GM19455 (cell line): ENCODE data around the gene NTSR1.

ENCODE experiments used
- ATAC-seq: cut with Tn5 transposase; IDR thresholded peaks from one replicate; pipeline ENCODE4 v1.9.1; 2021; ENCODE audit not compliant: unreplicated experiment

Gene NTSR1

DNA sequence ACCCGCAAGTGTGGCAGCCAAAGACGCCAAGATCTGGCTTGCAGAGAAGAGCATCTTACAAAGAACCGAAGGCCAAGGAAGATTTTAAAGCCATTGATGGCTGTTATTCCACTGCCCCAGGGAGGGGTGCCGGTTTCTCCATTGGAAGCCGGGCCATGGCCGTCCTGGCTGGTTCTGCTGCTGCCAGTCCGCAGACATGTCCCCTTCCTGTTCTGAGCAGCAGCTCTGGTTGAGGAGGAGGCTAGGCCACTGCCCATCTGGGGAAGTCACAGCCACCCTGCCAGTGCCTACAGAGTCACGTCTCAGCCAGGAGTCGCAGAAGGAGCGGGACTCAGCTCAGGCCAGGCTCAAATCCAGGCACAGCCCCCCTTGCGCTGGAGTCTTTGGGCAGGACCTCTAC lies 45.0 kb downstream of the NTSR1 start:
- ATAC-seq, result no peak

DNA sequence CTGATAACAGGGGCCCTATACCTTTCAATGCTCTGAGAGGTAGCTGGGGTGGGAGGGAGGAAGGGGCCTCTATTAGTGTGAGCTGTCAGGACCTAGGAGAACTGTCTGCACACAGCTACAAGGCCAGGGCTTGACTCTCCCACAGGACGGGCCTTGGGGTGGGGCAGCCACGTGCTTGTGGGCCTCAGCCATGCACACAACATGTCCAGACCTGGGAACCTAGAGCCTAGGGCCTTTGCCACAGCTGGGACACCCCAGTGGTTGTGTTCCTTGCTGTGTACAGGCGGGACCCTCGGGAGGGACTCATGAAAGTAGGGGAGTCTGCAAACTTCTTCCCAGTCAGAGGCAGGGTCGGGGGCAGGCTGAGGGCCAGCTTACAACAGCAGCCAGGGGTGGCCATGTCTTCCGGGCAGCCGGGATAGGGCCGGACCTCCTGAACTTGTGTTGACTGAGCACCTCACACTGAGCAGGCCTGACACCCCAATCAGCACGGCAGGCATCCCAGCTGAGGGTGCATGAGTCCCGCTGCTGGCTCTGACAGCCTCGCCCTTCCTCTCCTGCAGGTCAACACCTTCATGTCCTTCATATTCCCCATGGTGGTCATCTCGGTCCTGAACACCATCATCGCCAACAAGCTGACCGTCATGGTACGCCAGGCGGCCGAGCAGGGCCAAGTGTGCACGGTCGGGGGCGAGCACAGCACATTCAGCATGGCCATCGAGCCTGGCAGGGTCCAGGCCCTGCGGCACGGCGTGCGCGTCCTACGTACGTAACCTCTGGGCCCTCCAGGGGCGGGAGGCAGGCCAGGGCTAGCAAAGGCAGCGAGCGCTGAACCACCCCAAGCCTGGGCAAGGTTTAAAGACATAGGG lies 45.7 kb downstream of the NTSR1 start:
- ATAC-seq, result no peak

DNA sequence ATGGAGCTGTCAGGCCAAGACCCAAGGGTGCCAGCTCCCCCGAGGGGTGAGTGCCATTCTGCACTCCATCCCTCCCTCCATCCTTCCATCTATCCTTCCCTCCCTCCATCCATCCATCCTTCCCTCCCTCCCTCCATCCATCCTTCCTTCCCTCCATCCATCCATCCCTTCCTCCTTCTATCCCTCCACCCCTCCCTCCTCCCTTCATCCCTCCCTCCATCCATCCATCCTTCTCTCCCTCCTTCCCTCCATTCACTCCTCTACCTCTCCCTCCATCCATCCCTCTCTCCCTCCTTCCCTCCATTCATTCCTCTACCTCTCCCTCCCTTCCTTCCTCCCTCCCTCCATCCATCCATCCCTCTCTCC lies 46.3 kb downstream of the NTSR1 start:
- no peak for ATAC-seq

DNA sequence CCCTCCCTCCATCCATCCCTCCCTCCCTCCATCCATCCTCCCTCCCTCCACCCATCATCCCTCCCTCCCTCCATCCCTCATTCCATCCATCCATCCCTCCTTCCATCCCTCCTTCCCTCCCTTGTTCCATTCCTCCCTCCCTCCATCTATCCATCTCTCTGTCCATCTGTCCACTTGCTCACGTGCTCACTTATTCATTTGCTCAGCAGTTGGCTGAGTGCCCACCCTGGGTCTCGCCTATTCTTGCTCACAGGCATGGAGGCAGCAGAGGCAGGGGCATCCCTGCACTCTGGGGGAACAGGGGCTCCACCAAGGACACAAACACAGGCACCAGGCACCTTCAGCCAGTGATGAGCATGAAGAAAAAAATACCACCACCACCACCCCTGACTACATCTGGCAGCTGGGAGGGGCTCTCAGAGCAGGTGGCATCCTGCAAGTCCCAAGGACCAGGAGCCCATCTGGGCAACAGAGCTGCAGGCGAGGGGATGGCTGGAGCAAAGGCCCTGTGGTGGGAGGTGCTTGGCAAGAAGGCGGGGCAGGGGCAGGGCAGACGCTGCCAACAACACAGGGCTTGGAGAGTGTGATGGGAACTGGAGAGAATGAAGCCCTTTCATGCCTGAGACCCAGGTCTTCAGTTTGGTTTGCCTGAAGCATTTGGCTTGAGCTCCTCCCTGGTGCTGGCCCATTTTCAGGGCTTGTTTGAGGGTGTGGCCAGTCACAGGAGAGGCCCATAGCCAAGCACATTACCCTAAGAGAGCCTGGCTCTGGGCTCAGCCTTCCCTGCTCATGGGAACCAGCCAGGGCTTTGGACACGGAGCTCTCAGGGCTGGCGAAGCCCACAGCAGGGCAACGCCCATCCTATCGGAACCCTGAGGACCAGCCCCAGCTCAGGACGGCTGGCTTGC lies 47.4 kb downstream of the NTSR1 start:
- no peak for ATAC-seq

DNA sequence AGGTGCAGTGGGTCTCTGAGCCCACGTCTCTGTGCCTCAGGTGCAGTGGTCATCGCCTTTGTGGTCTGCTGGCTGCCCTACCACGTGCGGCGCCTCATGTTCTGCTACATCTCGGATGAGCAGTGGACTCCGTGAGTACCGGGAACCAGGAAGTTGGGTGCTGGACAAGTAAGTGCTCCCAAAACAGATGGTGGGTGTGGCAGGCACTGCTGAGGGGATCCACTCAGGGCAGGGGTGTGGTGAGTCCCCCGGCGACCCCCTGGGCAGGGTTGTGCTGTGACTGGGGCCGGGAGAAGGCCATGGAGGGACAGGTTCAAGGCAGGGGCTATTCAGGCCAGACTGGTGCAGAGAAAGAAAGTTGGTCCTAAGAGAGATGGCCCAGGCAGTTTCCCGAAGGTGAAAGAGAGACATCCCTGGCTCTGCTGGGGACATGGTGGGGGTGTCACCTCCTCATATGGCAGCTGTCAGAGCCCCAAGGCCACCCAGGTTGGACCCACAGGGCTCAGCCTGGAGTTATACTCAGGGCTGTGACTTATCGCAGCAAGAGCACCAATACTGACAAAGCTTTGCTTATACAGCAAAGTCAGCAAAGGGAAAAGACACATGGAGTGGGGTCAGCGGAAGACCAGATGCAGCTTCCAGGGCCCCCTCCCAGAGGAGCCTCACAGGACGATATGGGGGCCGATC lies 49.7 kb downstream of the NTSR1 start:
- ATAC-seq, result no peak

DNA sequence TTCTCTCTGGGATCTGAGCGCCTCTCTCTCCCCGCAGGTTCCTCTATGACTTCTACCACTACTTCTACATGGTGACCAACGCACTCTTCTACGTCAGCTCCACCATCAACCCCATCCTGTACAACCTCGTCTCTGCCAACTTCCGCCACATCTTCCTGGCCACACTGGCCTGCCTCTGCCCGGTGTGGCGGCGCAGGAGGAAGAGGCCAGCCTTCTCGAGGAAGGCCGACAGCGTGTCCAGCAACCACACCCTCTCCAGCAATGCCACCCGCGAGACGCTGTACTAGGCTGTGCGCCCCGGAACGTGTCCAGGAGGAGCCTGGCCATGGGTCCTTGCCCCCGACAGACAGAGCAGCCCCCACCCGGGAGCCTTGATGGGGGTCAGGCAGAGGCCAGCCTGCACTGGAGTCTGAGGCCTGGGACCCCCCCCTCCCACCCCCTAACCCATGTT lies 51.4 kb downstream of the NTSR1 start:
- no peak for ATAC-seq

DNA sequence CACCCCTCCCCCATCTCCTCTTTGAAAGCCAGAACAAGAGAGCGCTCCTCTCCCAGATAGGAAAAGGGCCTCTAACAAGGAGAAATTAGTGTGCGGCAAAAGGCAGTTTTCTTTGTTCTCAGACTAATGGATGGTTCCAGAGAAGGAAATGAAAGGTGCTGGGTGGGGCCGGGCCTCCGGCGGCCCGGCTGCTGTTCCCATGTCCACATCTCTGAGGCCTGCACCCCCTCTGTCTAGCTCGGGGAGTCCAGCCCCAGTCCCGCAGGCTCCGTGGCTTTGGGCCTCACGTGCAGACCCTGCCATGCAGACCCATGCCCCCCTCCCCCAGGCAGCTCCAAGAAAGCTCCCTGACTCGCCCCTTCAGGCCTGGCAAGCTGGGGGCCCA lies 51.8 kb downstream of the NTSR1 start:
- ATAC-seq, result no peak

DNA sequence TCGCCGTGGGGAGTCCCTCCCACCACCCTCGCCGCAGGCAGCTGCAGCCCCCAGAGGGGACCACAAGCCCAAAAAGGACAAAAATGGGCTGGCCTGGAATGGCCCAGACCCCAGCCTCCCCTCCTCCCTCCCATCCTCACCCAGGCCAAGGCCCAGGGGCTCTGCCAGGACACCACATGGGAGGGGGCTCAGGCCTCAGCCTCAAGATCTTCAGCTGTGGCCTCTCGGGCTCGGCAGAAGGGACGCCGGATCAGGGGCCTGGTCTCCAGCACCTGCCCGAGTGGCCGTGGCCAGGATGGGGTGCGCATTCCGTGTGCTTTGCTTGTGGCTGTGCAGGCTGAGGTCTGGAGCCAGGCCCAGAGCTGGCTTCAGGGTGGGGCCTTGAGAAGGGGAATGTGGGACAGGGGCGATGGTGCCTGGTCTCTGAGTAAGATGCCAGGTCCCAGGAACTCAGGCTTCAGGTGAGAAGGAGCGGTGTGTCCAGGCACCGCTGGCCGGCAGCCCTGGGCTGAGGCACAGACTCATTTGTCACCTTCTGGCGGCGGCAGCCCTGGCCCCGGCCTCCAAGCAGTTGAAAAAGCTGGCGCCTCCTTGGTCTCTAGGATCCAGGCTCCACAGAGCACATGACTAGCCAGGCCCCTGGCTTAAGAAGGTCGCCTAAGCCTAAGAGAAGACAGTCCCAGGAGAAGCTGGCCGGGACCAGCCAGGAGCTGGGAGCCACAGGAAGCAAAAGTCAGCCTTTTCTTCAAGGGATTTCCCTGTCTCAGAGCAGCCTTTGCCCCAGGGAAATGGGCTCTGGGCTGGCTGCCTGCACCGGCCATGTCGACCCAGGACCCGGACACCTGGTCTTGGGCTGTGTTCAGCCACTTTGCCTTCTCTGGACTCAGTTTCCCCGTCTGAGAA lies 52.5 kb downstream of the NTSR1 start:
- ATAC-seq, result no peak

DNA sequence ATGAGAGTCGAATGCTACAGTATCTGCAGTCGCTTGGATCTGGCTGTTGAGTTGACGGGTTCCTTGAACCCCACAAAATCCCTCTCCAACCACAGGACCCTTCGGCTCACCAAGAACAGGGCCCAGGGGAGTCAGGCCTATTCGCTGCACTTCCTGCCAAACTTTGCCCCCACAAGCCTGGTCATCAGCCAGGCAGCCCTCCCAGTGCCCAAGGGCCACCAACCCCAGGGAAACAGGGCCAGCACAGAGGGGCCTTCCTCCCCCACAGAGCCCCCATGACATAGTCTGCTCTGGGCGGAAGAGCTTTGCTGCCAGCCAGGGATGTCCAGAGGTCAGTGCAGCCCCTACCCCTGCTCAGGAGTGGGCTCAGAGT lies 53.1 kb downstream of the NTSR1 start:
- no peak for ATAC-seq

DNA sequence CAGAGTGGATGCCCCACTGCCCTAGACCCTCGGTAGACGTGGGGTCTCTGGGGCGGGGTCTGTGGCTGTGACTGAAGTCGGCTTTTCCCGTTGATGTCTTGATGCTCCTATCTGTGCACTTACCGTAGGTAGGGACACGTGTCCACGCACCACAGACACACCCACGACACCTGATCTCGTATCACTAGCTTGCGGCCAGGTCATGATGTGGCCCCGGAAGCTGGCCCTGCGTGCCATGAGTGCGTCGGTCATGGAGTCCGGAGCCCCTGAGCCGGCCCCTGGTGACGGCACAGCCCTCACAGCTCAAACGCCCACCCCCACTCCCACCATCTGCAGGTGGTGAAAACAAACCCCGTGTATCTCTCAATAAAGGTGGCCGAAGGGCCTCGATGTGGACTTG lies 53.7 kb downstream of the NTSR1 start:
- ATAC-seq, result no peak

DNA sequence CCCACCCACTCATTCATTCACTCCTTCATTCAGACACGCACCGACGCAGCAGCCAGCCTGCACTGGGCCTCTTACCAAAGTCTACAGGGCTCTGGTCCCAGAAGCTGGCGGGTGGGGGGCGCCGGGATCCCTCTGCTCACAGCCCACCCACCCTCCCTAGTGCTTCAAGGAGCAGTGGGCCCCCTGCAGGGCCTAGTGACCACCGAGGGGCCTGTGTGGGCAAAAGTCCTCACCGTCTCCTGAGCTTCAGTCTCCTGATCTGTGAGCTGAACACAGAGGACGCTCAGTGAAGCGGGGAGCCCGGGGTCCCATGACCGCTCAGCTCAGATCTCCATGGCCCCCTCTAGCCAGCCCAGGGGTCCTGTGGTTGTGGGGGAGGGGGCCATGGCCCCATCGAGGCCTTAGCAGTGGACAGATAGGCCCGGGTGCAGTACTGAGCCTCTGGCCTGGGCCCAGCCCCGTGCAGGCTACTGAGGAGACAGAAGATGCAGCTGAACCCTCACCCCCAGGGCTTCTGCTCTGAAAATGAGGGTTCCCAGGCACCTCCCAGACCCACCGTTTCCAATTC lies 54.2 kb downstream of the NTSR1 start:
- no peak for ATAC-seq

DNA sequence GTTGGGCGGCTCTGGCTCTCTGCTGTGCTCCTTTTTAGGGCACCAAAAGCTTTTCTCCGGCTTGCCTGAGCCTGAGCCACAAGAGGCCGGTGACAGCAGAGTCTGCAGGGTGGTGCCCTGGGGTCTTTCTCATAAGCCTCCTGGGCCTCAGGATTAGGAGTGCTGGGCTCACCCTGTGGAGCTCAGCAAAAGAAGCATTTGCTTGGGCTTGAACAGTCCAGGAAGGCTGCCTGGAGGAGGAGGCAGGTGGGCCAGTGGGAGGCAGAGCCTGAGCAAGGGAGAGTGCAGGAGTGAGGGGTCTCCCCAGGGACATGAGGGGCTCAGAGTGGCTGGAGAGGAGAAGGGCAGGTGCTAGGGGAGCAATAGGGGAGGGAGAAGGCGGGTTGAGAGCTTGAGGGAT lies 54.8 kb downstream of the NTSR1 start:
- no peak for ATAC-seq

DNA sequence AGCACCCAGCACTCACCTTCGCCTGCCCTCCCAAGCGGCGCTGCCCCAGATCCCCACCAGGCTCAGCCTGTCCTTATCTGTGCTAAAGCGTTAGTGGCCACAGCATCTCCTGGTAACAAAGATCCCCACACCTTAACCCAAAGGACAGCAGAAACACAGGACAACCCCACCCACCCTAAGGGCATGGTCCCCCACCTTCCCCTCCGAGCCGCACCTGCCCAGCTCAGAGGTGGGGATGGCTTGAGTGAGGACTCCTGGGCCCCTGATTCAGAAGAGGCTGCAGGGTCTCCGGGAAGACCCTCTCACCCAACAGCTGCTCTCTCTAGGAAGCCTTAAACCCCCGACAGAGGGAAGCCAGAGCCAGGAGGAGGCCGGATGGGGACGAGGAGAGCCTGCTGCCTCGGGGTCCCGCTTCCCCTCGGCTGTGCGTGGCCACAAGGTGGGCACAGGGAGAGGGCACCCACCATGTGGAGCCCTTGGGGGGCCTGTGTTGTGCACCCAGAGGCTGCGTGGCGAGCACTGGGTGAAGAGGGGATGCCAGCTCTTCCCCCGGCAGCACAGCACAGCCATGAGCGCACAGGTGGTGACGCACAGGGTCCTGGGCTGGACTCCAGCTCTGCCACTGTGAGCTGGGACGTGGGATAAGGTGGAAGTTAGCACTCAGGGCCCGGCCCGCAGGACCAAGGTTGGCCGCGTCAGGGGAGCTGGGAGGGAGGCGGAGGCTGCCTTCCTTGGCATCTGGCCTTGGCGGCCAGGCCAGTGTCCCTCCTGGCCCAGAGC lies 55.7 kb downstream of the NTSR1 start:
- no peak for ATAC-seq

DNA sequence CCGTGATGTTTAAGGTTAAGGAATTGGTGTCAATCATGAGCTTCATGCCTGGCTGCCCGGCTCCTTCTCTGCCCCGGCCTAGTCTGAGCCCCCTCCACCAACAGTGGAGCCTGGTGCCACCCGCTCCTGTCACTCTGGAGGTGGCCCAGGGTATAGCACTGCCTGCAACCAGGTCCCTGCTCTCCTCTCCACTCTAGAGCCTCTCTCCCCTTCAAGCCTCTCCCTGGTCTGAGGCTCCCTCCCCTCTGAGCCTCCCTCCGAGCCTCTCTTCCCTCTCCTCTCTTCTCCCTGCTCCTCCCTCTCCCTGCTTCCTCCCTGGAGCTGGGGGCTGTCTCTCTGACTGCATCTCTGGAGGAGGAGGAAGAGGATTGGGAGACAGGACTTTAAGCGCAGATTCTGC lies 56.4 kb downstream of the NTSR1 start:
- no peak for ATAC-seq

DNA sequence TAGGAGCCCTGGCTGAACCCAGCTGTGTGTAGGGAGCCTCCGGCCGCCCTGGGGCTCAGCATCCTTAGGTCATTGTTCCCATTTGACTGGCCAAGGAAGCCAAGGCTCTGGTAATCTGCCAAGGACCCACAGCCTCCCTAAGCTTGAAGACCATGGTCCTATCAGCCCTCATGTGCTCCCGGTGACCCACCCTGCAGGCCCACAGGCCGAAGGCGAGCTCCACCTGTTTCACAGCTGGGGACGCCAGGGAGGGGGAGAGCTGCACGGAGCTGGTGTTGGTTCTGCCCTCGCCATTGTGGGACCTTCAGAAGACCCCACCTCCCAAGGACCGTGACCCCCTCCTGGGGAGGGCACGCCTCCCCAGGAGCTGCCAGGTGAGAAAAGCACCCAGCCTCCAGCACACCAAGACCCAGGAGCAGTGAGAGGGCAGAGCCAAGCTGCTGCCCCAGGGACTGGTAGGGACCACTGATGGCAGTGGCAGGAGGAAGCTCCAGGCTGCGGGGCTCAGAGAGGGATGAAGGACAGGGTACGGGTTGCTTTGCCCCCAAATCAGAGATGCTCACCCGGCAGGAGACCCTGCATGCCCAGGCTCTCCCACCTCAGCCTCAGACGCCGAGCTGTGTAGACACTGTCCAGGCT lies 56.9 kb downstream of the NTSR1 start:
- no peak for ATAC-seq

DNA sequence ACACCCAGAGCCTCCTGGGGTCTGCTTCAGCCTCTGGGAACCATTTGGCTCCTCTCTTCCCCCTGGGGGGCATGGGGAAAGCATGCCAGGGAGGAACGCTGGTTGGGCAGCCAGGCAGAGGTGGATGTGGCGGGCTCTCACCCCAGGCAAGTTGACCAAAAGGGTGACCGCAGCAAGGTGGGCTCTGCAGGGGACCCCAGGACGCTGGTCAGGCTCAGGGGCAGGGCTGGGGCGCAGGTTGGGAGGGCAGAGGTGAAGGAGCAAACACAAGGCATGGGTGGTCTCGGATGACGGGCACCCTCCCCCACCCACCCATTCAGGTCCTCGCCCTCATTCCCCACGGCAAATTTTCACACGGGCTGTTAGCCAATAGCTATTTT lies 57.4 kb downstream of the NTSR1 start:
- ATAC-seq, result no peak

DNA sequence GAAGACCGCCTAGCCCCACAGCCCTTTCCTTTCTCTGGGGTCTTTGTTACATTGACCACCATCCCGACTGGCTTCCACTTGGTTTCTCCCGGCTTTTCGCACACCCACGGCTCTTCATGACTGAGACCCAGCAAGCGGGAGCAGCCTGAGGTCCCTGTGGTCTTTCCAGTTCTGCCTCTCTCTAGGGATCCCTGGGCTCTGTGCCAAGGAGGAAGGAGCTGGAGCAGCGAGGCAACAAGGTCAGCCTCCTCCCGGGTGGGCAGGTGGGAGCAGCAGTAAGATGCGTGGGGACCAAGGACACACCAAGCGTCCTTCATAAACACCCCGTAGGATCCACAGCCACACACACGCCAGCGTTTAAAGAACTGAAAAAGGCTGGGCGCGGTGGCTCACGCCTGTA lies 58.1 kb downstream of the NTSR1 start:
- ATAC-seq, result no peak

DNA sequence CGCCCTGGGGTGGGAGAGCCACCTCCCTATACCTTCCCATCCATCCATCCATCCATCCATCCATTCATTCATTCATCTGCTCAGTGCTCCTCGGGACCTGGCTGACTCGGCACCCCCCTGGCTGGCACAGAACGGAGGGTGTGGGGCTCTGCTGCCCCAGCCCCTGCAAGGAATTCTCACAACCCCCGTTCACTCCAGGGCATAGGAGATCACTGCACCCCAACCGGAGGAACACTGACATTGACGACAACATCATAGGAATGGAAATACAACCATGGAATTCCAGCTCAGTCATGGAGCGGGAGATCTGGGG lies 59.6 kb downstream of the NTSR1 start:
- ATAC-seq, result no peak

DNA sequence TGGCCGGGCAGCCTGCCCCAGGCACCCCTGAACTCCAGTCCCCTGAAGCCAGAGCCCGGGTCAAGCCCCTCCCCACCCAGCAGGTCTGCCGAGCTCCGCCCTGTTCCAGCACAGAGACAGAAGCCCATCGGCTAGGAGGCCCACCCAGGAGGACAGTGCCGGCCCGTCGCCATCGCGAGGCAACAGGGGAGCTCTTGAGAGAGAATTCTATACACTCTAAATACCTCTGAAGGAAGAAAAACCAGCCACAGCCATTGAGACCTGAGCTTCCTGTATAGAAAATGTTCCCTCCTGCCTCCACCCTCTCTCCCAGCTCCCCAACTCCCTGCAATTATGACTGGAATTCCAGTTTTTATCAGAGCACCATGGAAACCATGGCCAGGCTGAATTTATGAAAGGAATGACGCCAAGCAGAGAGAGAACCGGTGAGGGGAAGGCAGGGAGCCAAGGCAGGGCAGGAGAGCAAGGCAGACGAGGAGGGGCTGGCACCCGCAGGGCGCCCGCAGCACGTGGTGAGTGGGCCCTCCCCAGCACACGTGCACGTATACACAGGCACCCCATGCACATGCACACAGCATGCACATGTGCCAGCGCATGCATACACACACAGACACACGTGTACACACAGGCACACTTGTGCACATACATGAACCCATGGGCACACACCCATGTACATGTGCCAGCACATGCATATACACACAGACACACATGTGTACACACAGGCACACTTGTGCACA lies 60.1 kb downstream of the NTSR1 start:
- ATAC-seq, result no peak
